H1 (cell line): ENCODE measurements around the gene SYCE3. TPM values are rescaled to one million over a fixed set of nuclear protein-coding genes. Genes with fewer than 3 reads are reported as not detected.

Experiments used
- CTCF ChIA-PET: fragments of 300-600 bp; sonication (Branson Sonifier 250); formaldehyde crosslinking; loops from one replicate; lab custom pipeline; 2021; ENCODE audit not compliant: partially characterized antibody; lab: Charles Lee
- POLR2A ChIA-PET: fragments of 300-600 bp; sonication (Branson Sonifier 250); formaldehyde crosslinking; loops from one replicate; lab custom pipeline; 2021; ENCODE audit warnings: inconsistent platforms; ENCODE audit not compliant: partially characterized antibody; lab: Charles Lee
- DNase-seq, 2 experiments: peaks; one replicate each; pipeline versions ENCODE4 v3.0.0 to v3.0.0-alpha.2; 2010 to 2022; ENCODE audit warnings: low spot score in 2 of 2, low read depth in 1 of 2, mixed read lengths in 1 of 2
- FAIRE-seq: peaks from 2 replicates; lab custom pipeline; 2011; peaks lifted over from hg19 to GRCh38; lab: Jason Lieb, UNC
- H2AFZ ChIP-seq: 2 replicates; pipeline ENCODE4 v1.8.1; 2012; ENCODE audit warnings: low read length, inconsistent platforms
- H2AK5ac ChIP-seq: 2 replicates; pipeline ENCODE4 v1.6.1; 2013; ENCODE audit warnings: low read depth, low read length
- H2BK120ac ChIP-seq: replicated peaks from 2 replicates; pipeline ENCODE3; 2013; ENCODE audit warnings: low read depth, low read length, inconsistent platforms
- H2BK12ac ChIP-seq: 2 replicates; pipeline ENCODE4 v1.6.1; 2013; ENCODE audit warnings: low read depth, low read length
- H2BK15ac ChIP-seq: 2 replicates; pipeline ENCODE4 v1.6.1; 2013; ENCODE audit warnings: low read length
- H2BK20ac ChIP-seq: 2 replicates; pipeline ENCODE4 v1.6.1; 2013; ENCODE audit warnings: low read length
- H2BK5ac ChIP-seq: 2 replicates; pipeline ENCODE4 v1.6.1; 2013; ENCODE audit warnings: low read depth, low read length
- H3K14ac ChIP-seq: 2 replicates; pipeline ENCODE4 v1.6.1; 2013; ENCODE audit warnings: inconsistent platforms; ENCODE audit not compliant: insufficient read length
- H3K18ac ChIP-seq: 2 replicates; pipeline ENCODE4 v1.6.1; 2013; ENCODE audit warnings: low read length; ENCODE audit errors: extremely low read depth
- H3K23ac ChIP-seq: 2 replicates; pipeline ENCODE4 v1.6.1; 2013; ENCODE audit warnings: inconsistent platforms; ENCODE audit not compliant: insufficient read length
- H3K23me2 ChIP-seq: 2 replicates; pipeline ENCODE4 v1.6.1; 2013; ENCODE audit warnings: low read depth, low read length
- H3K27ac ChIP-seq: 2 replicates; pipeline ENCODE4 v1.6.1; 2011; ENCODE audit warnings: low read depth, low read length, inconsistent platforms
- H3K27me3 ChIP-seq, 4 experiments: replicated peaks in 1 of 4; 1 replicate in 1 of 4; 2 replicates in 3 of 4; pipeline versions ENCODE4 v1.6.1 to v1.8.1; 2011 to 2013; ENCODE audit warnings: low read length in 3 of 4, mild to moderate bottlenecking in 3 of 4, inconsistent platforms in 2 of 4, mixed read lengths in 2 of 4, moderate library complexity in 1 of 4; ENCODE audit not compliant: control insufficient read depth in 3 of 4, insufficient read depth in 3 of 4; ENCODE audit errors: extremely low read depth in 1 of 4
- H3K36me3 ChIP-seq, 4 experiments: 2 replicates each; pipeline versions ENCODE4 v1.6.1 to v1.8.1; 2011 to 2013; ENCODE audit warnings: mild to moderate bottlenecking in 4 of 4, low read length in 3 of 4, moderate library complexity in 2 of 4, control low read depth in 1 of 4, inconsistent platforms in 1 of 4; ENCODE audit not compliant: insufficient read depth in 4 of 4, control insufficient read depth in 2 of 4
- H3K4ac ChIP-seq: replicated peaks from 2 replicates; pipeline ENCODE3; 2013; ENCODE audit warnings: low read length, low read depth, mixed read lengths, inconsistent platforms; ENCODE audit not compliant: insufficient read length
- H3K4me1 ChIP-seq, 4 experiments: replicated peaks in 1 of 4; 1 replicate in 1 of 4; 2 replicates in 3 of 4; pipeline versions ENCODE4 v1.6.1 to v1.8.1; 2011 to 2013; ENCODE audit warnings: low read length in 3 of 4, inconsistent platforms in 2 of 4, mixed read lengths in 1 of 4; ENCODE audit not compliant: insufficient read depth in 4 of 4, control insufficient read depth in 3 of 4
- H3K4me2 ChIP-seq, 2 experiments: 2 replicates each; pipeline versions ENCODE4 v1.6.1 to v1.8.1; 2011 to 2013; ENCODE audit warnings: low read depth in 2 of 2, low read length in 2 of 2, control low read depth in 1 of 2, inconsistent platforms in 1 of 2, mild to moderate bottlenecking in 1 of 2; ENCODE audit not compliant: insufficient read depth in 1 of 2
- H3K4me3 ChIP-seq, 4 experiments: fragments of 200-600, 300-600 bp in 1 of 4; sonication (generic), shearing (Covaris generic), sonication (Bioruptor Twin) in 1 of 4; 2 replicates each; pipeline versions ENCODE4 v1.5.1 to v1.8.1; 2011 to 2016; ENCODE audit warnings: low read length in 4 of 4, low read depth in 3 of 4, control low read depth in 2 of 4, inconsistent platforms in 2 of 4, mild to moderate bottlenecking in 2 of 4, mixed read lengths in 1 of 4, moderate library complexity in 1 of 4; ENCODE audit not compliant: insufficient read depth in 2 of 4; ENCODE audit errors: extremely low read depth in 1 of 4
- H3K56ac ChIP-seq: replicated peaks from 2 replicates; pipeline ENCODE3; 2013; ENCODE audit warnings: low read depth, mild to moderate bottlenecking, mixed read lengths, low read length, inconsistent platforms; ENCODE audit not compliant: insufficient read length
- H3K79me1 ChIP-seq: 2 replicates; pipeline ENCODE4 v1.6.1; 2013; ENCODE audit warnings: low read depth, low read length, control low read depth
- H3K79me2 ChIP-seq, 2 experiments: 2 replicates each; pipeline versions ENCODE4 v1.6.1 to v1.8.1; 2012 to 2013; ENCODE audit warnings: low read length in 2 of 2, mild to moderate bottlenecking in 2 of 2, inconsistent platforms in 1 of 2; ENCODE audit not compliant: insufficient read depth in 2 of 2, control insufficient read depth in 1 of 2
- H3K9ac ChIP-seq, 4 experiments: replicated peaks in 1 of 4; 1 replicate in 1 of 4; 2 replicates in 3 of 4; pipeline versions ENCODE4 v1.6.1 to v1.8.1; 2011 to 2013; ENCODE audit warnings: low read depth in 3 of 4, low read length in 3 of 4, control low read depth in 2 of 4, mild to moderate bottlenecking in 2 of 4, moderate library complexity in 2 of 4, inconsistent platforms in 1 of 4; ENCODE audit errors: extremely low read depth in 1 of 4
- H3K9me3 ChIP-seq, 2 experiments: 2 replicates each; pipeline versions ENCODE4 v1.6.1 to v1.8.1; 2012 to 2013; ENCODE audit warnings: mild to moderate bottlenecking in 2 of 2, moderate library complexity in 2 of 2, control low read depth in 1 of 2, inconsistent platforms in 1 of 2, low read depth in 1 of 2, low read length in 1 of 2, mixed read lengths in 1 of 2; ENCODE audit not compliant: insufficient read depth in 2 of 2
- H4K20me1 ChIP-seq, 2 experiments: replicated peaks in 1 of 2; 2 replicates each; pipeline versions ENCODE3 to v1.8.1; 2011 to 2013; ENCODE audit warnings: inconsistent platforms in 2 of 2, low read length in 2 of 2, mild to moderate bottlenecking in 1 of 2; ENCODE audit not compliant: insufficient read depth in 2 of 2, control insufficient read depth in 1 of 2
- H4K5ac ChIP-seq: 2 replicates; pipeline ENCODE4 v1.6.1; 2013; ENCODE audit warnings: low read length, low read depth, mixed read lengths, inconsistent platforms; ENCODE audit not compliant: insufficient read length
- H4K8ac ChIP-seq: 2 replicates; pipeline ENCODE4 v1.8.0; 2013; ENCODE audit warnings: mild to moderate bottlenecking, moderate library complexity, low read length, inconsistent platforms; ENCODE audit not compliant: insufficient read depth; ENCODE audit errors: extremely low read depth
- H4K91ac ChIP-seq: replicated peaks from 2 replicates; pipeline ENCODE3; 2013; ENCODE audit warnings: low read length, mixed read lengths, inconsistent platforms; ENCODE audit not compliant: insufficient read length
- CBX8 ChIP-seq: fragments of 300-800, 300-1000 bp; sonication (generic); IDR thresholded peaks from 2 replicates; pipeline ENCODE4 v1.7.1; 2016; ENCODE audit warnings: low read depth, low read length, borderline replicate concordance
- HDAC2 ChIP-seq, 2 experiments: fragments of 300-600 bp in 1 of 2; sonication (generic) in 1 of 2; IDR thresholded peaks; 2 replicates each; pipeline ENCODE4 v1.6.1; 2011 to 2012; ENCODE audit warnings: low read depth in 2 of 2, low read length in 2 of 2, mild to moderate bottlenecking in 2 of 2, moderate library complexity in 2 of 2, borderline replicate concordance in 1 of 2, inconsistent platforms in 1 of 2
- WGBS, 2 experiments: shearing (Covaris generic) in 1 of 2; methylation state at CpG; one replicate each; pipeline versions ENCODE4 v1.1.6 to v1.1.7; 2013 to 2015; ENCODE audit warnings: low lambda C conversion rate in 2 of 2, mixed read lengths in 2 of 2, inconsistent platforms in 1 of 2, low coverage in 1 of 2, missing lambda C conversion rate in 1 of 2; ENCODE audit not compliant: insufficient replicate concordance in 2 of 2, insufficient coverage in 1 of 2, insufficient read length in 1 of 2; ENCODE audit errors: extremely low coverage in 1 of 2, missing lambda C conversion rate in 1 of 2; 5-methylcytosine and 5-hydroxymethylcytosine counted together
- polyA plus RNA-seq, 7 experiments: library from polyadenylated mRNA; depleted of rRNA in 3 of 7; stranded (reverse) in 5 of 7; unstranded in 2 of 7; fragments of >200 nt in 5 of 7; fragments of 200-250 nt in 2 of 7; gene quantifications; 1 replicate in 5 of 7; 2 replicates in 1 of 7; 4 replicates in 1 of 7; pipeline versions ENCODE4 v1.2.1 to v1.2.3, GENCODE V29; 2011 to 2013; ENCODE audit warnings: missing spikeins in 2 of 7, mixed read lengths in 2 of 7
- total RNA-seq: library from RNA; stranded (reverse); fragmentation: NEBNext Ultra II Directional; extraction: Animal tissue kit (Norgen Biotek cat#: 25700); gene quantifications from 2 replicates; pipeline ENCODE4 v1.2.1, GENCODE V29; 2021

The SYCE3 gene
- total and polyA plus RNA-seq, 2 of the 8 experiments (the other 6 are each of a cell fraction or from before 2014, with no cell fraction given), result 1.9 TPM; not detected in 1

- H3K4me2 ChIP-seq, result peak overlapping the region in 1 of 2 experiments; percentile 96; a peak in 1 of 4 replicates
Measured at GRCh38 chr22:50584106-50585096, 21.7 kb upstream of the SYCE3 start.

More at GRCh38 chr22:50584106-50585096, 21.7 kb upstream of the SYCE3 start:
- ChIA-PET CTCF (interaction anchor here (0.7 to 4.0 kb wide), 7 partner anchors 10 to 135 kb away, joined by 3 to 19 read pairs (median 3); no protein-coding TSS in a partner anchor), POLR2A (interaction anchor here (0.6 to 1.3 kb wide), 2 partner anchors 53 to 59 kb away, joined by 3 to 4 read pairs; partner anchors contain the start of gene SCO2)
- Histone ChIP-seq H3K27ac (no peak overlapping the region), H3K4me1 (peaks cover 4 to 15% (median 7%) of the 10 kb centered on the region in 4 experiments), H2AFZ (no peak overlapping the region), H3K79me2 (peaks cover 0 to 7% of the 10 kb centered on the region in 2 experiments; a peak in 1 of 4 replicates), H3K4me3 (no peak overlapping the region), H4K91ac (no peak overlapping the region), H3K27me3 (no peaks in the 10 kb centered on the region), H2BK5ac (no peak overlapping the region), H2BK20ac (no peak overlapping the region), H3K9ac (no peak overlapping the region), H2BK15ac (no peak overlapping the region), H3K23me2 (peaks cover 10% of the 10 kb centered on the region; the same call in 1 of the 2 replicates), H3K9me3 (no peaks in the 10 kb centered on the region), H3K4ac (no peak overlapping the region), H3K79me1 (peaks cover 7% of the 10 kb centered on the region; the same call in 1 of the 2 replicates), H4K8ac (no peak overlapping the region), H3K18ac (no peak overlapping the region), H2AK5ac (no peak overlapping the region; the same call in 1 of the 2 replicates), H2BK12ac (no peak overlapping the region), H3K14ac (no peak overlapping the region), H4K20me1 (peaks cover 0 to 1% of the 10 kb centered on the region in 2 experiments), H3K36me3 (peaks cover 0 to 9% (median 4%) of the 10 kb centered on the region in 4 experiments; a peak in 5 of 8 replicates), H3K56ac (no peak overlapping the region), H4K5ac (no peak overlapping the region), H3K23ac (no peak overlapping the region), H2BK120ac (no peak overlapping the region)
- no peak for DNase-seq
- 90% methylated on average over 23 of the region's 23 CpGs; no CpG with 5 or more reads in 1 of the 2 experiments for WGBS, 2 experiments
- no peak for TF ChIP-seq HDAC2 (IDR thresholded peaks at IDR 0.05; ENCODE audit: borderline replicate concordance in 1 of 2, low read depth in 2 of 2, low read length in 2 of 2)
- TF ChIP-seq CBX8, result no peak
- FAIRE-seq, result no peak
